ENCODE results near the gene ANKRD39. TPM values are rescaled to one million over a fixed set of nuclear protein-coding genes. Genes with fewer than 3 reads are reported as not detected.

The ANKRD39 gene
- total RNA-seq, 1 donor: 4.3 TPM

Other genes starting within 250 kb of the ANKRD39 start
- gene KANSL3, start 219.7 kb downstream of the ANKRD39 start, total RNA-seq: 50.2 TPM
- not detected for gene FER1L5, start 215.3 kb downstream of the ANKRD39 start, total RNA-seq
- gene LMAN2L, start 118.0 kb downstream of the ANKRD39 start, total RNA-seq: 1.3 TPM
- 5.5 TPM for gene CNNM4, start 97.1 kb downstream of the ANKRD39 start, total RNA-seq
- gene CNNM3, start 41.7 kb downstream of the ANKRD39 start, total RNA-seq: 15.6 TPM
- gene ANKRD23, start 14.0 kb downstream of the ANKRD39 start, total RNA-seq: 2.2 TPM
- gene SEMA4C, start 12.1 kb upstream of the ANKRD39 start, total RNA-seq: 7.5 TPM
- not detected for gene FAM178B, start 128.6 kb upstream of the ANKRD39 start, total RNA-seq
- gene FAHD2B, start 236.9 kb upstream of the ANKRD39 start, total RNA-seq: 3.1 TPM

Data from mononuclear cell (primary cell).